ENCODE data around the gene VIPR2. TPM values are rescaled to one million over a fixed set of nuclear protein-coding genes. Genes with fewer than 3 reads are reported as not detected.

VIPR2 gene
- total RNA-seq, 4 donors from 2014 or later = 0.38 to 2.4 (median 0.56) TPM

DNA sequence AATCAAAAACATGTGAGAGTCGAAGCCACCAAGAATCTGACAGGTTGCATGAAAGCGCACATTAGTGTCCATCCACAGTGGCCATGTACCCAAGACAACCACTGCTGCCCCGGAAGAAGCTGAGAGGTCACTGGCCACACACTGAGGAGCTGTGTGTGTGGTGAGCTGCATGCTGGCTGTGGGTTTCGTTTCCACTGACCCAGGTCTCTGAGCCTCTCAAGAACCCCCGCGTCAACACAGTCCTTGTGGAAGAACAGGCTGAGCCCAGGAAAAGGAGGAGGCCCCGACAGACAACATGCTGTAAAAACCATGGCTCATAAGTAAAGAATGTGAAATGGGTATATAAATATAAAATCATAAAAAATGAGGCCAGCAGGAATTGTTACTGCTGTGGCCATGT, 8.2 kb downstream of the VIPR2 start:
- TF ChIP-seq, protein P1, sequence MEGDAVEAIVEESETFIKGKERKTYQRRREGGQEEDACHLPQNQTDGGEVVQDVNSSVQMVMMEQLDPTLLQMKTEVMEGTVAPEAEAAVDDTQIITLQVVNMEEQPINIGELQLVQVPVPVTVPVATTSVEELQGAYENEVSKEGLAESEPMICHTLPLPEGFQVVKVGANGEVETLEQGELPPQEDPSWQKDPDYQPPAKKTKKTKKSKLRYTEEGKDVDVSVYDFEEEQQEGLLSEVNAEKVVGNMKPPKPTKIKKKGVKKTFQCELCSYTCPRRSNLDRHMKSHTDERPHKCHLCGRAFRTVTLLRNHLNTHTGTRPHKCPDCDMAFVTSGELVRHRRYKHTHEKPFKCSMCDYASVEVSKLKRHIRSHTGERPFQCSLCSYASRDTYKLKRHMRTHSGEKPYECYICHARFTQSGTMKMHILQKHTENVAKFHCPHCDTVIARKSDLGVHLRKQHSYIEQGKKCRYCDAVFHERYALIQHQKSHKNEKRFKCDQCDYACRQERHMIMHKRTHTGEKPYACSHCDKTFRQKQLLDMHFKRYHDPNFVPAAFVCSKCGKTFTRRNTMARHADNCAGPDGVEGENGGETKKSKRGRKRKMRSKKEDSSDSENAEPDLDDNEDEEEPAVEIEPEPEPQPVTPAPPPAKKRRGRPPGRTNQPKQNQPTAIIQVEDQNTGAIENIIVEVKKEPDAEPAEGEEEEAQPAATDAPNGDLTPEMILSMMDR (IDR thresholded peaks at IDR 0.05; ENCODE audit: low read depth) = no peak

DNA sequence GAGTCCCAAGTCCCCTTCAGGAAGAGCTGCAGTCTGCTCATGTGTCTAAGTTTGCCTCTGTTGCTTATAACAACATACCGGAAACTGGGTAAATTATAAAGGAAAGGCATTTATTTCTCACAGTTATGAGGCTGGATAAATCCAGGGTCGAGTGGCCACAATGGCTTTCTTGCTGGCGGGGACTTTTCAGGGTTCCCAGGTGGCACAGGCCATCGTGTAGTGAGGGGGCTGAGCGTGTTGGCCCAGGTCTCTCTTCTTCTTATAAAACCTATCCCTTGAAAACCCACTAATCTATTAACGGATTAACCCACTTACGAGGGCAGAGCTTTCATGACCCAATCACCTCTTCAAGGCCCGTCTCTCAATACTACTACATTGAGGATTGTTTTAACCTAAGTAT, 8.7 kb downstream of the VIPR2 start:
- TF ChIP-seq, protein P1 (IDR thresholded peaks at IDR 0.05; ENCODE audit: low read depth) = no peak

DNA sequence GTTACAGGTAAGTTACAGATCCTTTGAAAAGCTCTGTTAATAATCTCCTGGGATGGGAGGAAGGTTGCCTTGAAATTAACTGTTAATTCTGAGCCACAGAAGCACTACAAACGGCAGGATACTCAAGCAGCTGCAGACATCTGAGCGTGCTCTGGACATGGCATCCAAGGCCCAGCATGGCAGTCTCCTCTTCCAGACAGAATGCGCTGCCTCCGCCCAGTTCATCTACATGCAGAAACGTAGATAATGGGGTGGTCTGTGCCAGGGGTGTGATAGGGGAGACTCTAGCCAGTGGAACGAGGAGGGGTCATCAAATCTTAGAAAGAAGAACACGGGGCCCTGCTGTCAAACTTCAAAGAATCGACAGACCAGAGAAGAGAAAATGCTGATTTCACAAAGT, 13.8 kb downstream of the VIPR2 start:
- TF ChIP-seq, protein P1 (IDR thresholded peaks at IDR 0.05; ENCODE audit: low read depth) = no peak

DNA sequence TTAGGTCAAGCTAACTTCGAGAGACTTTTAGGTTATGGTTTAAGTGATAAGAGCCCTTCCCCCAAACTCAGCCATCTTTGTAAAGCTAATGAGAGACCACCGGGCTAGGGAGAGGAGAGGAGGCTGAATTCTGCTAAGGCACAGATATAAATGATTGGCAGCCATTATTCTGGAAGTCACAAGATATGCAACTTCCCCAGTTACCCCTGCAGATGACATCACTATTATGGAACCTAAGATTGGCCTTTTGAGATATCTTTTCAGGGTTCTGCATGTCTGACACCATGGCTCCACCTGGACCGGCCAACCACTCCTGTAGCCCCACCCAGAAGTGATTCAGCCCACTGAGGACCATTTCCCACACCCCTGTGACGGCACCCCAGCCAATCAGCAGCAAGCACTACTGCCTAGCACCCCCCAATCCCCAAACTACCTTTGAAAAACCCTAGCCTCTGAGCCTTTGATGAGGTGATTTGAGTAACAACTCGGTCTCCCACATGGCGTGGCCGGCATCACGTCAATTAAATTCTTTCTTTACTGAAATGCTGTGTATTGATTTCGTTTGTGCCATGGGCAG, 14.4 kb downstream of the VIPR2 start:
- TF ChIP-seq, protein P1 (IDR thresholded peaks at IDR 0.05; ENCODE audit: low read depth) = no peak

DNA sequence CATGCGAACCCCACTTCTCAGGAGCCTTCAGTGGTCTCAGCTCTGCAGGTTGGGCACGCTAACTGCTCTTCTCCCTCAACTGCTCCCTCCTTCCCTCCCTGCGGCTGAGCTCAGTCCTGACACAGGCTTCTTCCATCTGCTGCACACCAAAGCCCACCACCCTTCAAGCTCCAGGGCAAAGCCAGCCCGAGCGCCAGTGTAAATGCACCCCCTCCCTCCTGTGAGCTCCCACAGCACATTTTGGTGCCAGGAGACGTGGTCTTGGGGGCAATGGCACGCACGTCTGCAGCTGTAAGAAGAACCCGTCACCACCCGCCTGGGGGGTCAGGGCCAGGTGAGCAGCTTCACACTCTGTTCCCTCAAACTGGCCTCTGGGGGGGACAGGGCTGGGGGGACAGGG, 15.9 kb downstream of the VIPR2 start:
- TF ChIP-seq, protein P1 (IDR thresholded peaks at IDR 0.05; ENCODE audit: low read depth) = no peak

DNA sequence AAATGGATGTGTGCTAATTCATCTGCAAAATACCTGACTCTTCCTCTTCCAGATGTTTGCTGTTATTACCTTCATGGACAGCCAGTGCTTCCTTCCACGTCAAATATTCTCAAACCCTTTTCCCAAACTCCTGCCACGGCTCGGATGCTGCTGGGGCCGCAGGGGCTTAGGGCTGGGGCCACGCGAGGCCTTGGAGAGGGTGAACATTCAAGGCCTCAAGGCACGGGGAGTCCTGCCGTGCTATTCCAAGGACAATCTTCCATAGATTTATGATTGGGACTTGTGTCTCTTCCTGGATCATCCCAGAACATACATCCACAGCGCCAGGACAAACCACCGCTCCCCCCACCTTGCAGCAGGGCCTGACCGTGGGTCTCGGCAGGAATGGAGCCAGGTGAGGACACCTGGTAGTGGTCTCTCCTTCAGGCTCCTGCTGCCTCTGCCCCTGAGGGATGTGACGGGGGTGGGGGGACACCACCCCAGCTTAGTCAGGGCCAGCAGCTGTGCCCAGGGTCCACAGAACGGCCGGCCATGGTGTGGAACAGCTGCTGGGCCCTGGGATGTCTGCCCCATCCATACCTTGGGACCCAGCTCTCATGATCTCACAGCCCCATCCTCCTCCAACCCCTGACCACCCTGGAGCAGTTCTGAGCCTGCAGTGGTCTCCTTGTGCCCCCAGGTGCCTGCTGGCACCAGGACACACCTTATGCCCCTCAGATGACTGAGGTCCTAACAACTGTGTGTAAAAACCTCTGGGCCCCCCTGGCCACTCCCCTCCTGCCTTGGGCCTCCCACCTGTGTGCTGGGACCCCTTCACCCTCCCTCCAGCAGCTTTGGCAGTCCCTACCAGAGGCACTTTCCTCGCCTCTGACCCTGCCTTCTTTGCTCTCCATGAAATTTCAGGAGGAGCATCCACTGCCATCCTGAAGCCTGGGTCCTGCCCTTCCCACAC, 16.7 kb downstream of the VIPR2 start:
- TF ChIP-seq, protein P1 (IDR thresholded peaks at IDR 0.05; ENCODE audit: low read depth) = no peak

Data from subcutaneous adipose tissue (tissue), 4 donors.